Mesothelial cell of epicardium (in vitro differentiated cells): ENCODE measurements around the gene RAB31. TPM values are rescaled to one million over a fixed set of nuclear protein-coding genes. Genes with fewer than 3 reads are reported as not detected.
"Not testable (repeated sequence)": the region's sequence is repeated elsewhere in the genome, so short reads cannot be mapped to it uniquely, and the experiment has no call there.

Source experiments
- DNase-seq, 2 experiments: peaks; one replicate each; pipeline ENCODE4 v3.0.0; 2021; ENCODE audit warnings: low spot score in 2 of 2; ENCODE audit not compliant: unreplicated experiment in 2 of 2
- H3K27ac Mint-ChIP-seq: 2 replicates; pipeline ENCODE4 v1.8.0; 2021; ENCODE audit warnings: mixed read lengths
- H3K27me3 Mint-ChIP-seq: 2 replicates; pipeline ENCODE4 v1.8.0; 2021; ENCODE audit warnings: low read depth, mixed read lengths
- H3K36me3 Mint-ChIP-seq: 2 replicates; pipeline ENCODE4 v1.8.0; 2021; ENCODE audit warnings: mixed read lengths
- H3K4me1 Mint-ChIP-seq: 2 replicates; pipeline ENCODE4 v1.8.0; 2021; ENCODE audit warnings: mixed read lengths
- H3K4me3 Mint-ChIP-seq: 2 replicates; pipeline ENCODE4 v1.8.0; 2021; ENCODE audit warnings: mild to moderate bottlenecking, moderate library complexity, mixed read lengths
- H3K9me3 Mint-ChIP-seq: 2 replicates; pipeline ENCODE4 v1.8.0; 2021; ENCODE audit warnings: mixed read lengths
- CTCF ChIP-seq: fragments of 200-600 bp; sonication (generic); IDR thresholded peaks from one replicate; pipeline ENCODE4 v1.5.0; 2021; ENCODE audit warnings: antibody characterized with exemption; ENCODE audit not compliant: unreplicated experiment
- total RNA-seq: library from RNA; stranded (reverse); gene quantifications from 3 replicates; pipeline ENCODE4 v1.2.1, GENCODE V29; 2021

RAB31 gene
- total RNA-seq, 1 donor from 2014 or later, result 21.8 TPM

- no peak overlapping the region for H3K27ac Mint-ChIP-seq
- no peak overlapping the region for H3K4me3 Mint-ChIP-seq
- no peaks in the 10 kb centered on the region for H3K4me1 Mint-ChIP-seq
- H3K9me3 Mint-ChIP-seq, result peaks cover 7% of the 10 kb centered on the region
- DNase-seq, result no peak
- no peaks in the 10 kb centered on the region for H3K36me3 Mint-ChIP-seq
- no peak for TF ChIP-seq CTCF
- no peaks in the 10 kb centered on the region for H3K27me3 Mint-ChIP-seq
These were observed 41.6 kb upstream of the RAB31 start for GRCh38 chr18:9666548-9666947.

GRCh38 chr18:9669016-9669415 is 39.1 kb upstream of the RAB31 start:
- no peak overlapping the region for H3K4me3 Mint-ChIP-seq
- DNase-seq, result no peak
- no peaks in the 10 kb centered on the region for H3K27me3 Mint-ChIP-seq
- TF ChIP-seq CTCF, result no peak
- peaks cover 7% of the 10 kb centered on the region for H3K9me3 Mint-ChIP-seq
- no peaks in the 10 kb centered on the region for H3K4me1 Mint-ChIP-seq
- no peak overlapping the region for H3K27ac Mint-ChIP-seq
- no peaks in the 10 kb centered on the region for H3K36me3 Mint-ChIP-seq

GRCh38 chr18:9671214-9671613 is 36.9 kb upstream of the RAB31 start:
- H3K9me3 Mint-ChIP-seq, result peaks cover 5% of the 10 kb centered on the region
- no peak for DNase-seq
- no peak overlapping the region for H3K27ac Mint-ChIP-seq
- no peak overlapping the region for H3K4me3 Mint-ChIP-seq
- no peaks in the 10 kb centered on the region for H3K27me3 Mint-ChIP-seq
- H3K36me3 Mint-ChIP-seq, result no peaks in the 10 kb centered on the region
- no peak for TF ChIP-seq CTCF
- no peaks in the 10 kb centered on the region for H3K4me1 Mint-ChIP-seq

GRCh38 chr18:9673296-9674251 is 34.5 kb upstream of the RAB31 start:
- Mint-ChIP-seq H3K9me3 (peaks cover 22% of the 10 kb centered on the region), H3K36me3 (peaks cover 2% of the 10 kb centered on the region), H3K4me1 (no peaks in the 10 kb centered on the region), H3K4me3 (no peak overlapping the region), H3K27me3 (no peaks in the 10 kb centered on the region), H3K27ac (no peak overlapping the region)
- DNase-seq, result no peak
- no peak for TF ChIP-seq CTCF

- H3K4me3 Mint-ChIP-seq, DNase-seq, H3K4me1 Mint-ChIP-seq, H3K27me3 Mint-ChIP-seq, H3K27ac Mint-ChIP-seq, H3K36me3 Mint-ChIP-seq: not testable (repeated sequence)
- peaks cover 25% of the 10 kb centered on the region for H3K9me3 Mint-ChIP-seq
These were observed 29.9 kb upstream of the RAB31 start for GRCh38 chr18:9678216-9678615.

- no peak for DNase-seq
- peaks cover 25% of the 10 kb centered on the region for H3K9me3 Mint-ChIP-seq
- H3K4me1 Mint-ChIP-seq, result no peaks in the 10 kb centered on the region
- H3K36me3 Mint-ChIP-seq, result peaks cover 2% of the 10 kb centered on the region
- TF ChIP-seq CTCF, result no peak
- no peak overlapping the region for H3K4me3 Mint-ChIP-seq
- no peak overlapping the region for H3K27ac Mint-ChIP-seq
- H3K27me3 Mint-ChIP-seq, result no peaks in the 10 kb centered on the region
These were observed 29.0 kb upstream of the RAB31 start for GRCh38 chr18:9679125-9679524.
